ENCODE results near the gene CCDC88C.

- TF ChIP-seq POLR2A (IDR thresholded peaks at IDR 0.05; ENCODE audit: low read length) = no peak
- TF ChIP-seq GATA1 (IDR thresholded peaks at IDR 0.05; ENCODE audit: low read depth, low read length) = no peak
Measured at GRCh38 chr14:91303924-91304229, 113.7 kb downstream of the CCDC88C start.
